ENCODE measurements around the gene PBX1.

The PBX1 gene

DNA sequence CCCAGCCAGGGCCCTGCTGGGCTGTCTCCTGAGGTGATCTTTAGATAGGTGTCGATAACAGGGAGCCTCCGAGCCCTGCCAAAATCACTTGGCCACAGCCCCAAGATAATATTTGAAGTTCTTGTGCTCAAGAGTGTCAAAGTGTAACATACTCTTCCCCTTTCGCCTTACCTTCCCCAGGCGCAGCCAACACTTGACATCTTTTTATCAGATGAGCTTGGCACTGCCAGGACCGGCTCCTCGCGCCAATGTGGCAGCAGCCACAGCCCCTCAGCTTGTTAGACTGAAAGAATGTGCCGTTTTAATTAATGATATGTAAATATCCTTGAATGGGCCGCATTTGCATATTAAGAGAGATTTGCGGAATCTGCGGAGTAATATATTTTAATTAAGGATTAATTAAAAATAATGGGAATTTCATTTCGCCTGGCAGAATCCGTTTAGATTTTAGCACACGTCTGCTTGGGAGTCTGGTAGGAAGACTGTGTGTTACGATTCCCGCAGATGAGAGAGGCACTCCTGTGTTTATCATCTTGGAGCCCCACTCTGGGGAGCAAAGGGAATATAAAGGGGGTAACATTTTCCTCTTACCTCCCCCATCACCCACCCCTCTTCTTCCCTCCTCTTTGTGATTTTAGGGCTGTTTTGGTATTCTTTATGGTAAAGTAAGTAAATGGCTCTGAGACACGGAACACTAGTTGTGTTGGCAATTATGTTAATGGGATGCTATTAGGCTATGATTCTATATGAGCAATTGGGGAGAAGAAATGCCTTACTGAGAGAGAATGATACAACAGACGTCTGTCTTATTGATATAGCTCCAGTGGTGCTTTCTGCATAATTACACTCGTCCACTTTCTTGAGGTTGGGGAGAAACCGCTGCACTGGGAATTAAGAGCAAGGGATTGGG lies 109.8 kb downstream of the PBX1 start:
- no peak for DNase-seq (ENCODE audit: low spot score)

- no peak for DNase-seq (ENCODE audit: low spot score)
These were observed 111.0 kb downstream of the PBX1 start for GRCh38 chr1:164670026-164670425.

GRCh38 chr1:164670786-164671185 lies 111.8 kb downstream of the PBX1 start:
- DNase-seq (ENCODE audit: low spot score): no peak

- DNase-seq (ENCODE audit: low spot score): no peak
These were observed 112.5 kb downstream of the PBX1 start for GRCh38 chr1:164671323-164671965.

DNA sequence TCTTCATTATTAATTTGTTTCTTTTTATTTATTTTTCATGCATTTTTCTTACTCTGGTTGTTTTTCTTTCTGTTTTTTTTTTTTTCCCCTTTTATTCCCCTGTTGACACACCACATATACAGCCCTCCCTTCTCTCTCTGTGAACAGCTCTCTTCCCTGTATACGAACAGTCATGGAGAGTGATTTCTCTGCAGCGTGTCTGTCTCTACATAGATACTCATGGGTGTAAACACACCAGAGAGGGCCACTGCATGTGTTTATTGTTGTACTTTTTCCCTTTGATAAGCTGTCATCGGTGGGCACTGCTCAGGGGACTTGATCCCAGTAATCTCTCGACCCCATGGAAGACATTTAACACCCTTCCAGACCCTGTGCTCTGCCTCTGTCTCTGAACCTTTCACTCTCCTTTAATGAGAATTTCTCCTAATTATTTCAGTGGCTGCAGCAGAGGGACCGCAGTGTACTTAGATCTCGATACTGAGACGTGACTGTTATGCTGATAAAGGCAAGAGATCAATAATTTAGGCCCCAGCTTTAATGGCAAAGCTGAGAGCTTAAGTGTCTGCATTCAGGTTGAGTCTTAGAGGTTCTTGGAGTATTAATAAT lies 113.1 kb downstream of the PBX1 start:
- no peak for DNase-seq (ENCODE audit: low spot score)

- DNase-seq (ENCODE audit: low spot score): no peak
These were observed 113.6 kb downstream of the PBX1 start for GRCh38 chr1:164672588-164672987.

GRCh38 chr1:164673584-164674214 lies 114.7 kb downstream of the PBX1 start:
- no peak for DNase-seq (ENCODE audit: low spot score)

DNA sequence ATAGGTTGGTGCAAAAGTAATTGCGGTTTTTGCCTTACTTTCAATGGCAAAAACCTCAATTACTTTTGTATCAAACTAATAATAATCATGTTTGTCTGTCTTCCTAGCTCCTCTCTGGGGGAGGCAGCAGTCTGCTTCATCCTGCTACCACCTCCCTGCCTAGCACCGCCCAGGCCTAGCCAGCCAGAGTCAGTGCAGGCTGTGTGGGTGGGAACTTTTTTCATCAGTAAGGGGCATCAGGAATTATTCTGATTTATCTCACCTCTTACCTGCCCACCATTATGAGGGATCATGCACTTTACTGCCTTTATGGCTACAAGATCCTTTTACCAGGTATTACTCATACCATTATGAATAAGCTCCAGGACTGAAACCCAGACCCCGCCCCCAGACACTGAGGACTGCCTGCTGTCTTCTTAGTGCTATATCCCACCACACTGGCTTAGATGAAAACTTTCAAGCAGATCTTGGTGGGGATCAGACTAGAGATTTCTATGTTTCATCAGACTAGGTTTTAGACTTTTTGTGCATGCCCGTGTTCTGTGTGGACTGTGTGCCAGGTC lies 116.4 kb downstream of the PBX1 start:
- no peak for DNase-seq (ENCODE audit: low spot score)

GRCh38 chr1:164678136-164678700 lies 119.2 kb downstream of the PBX1 start:
- peak; percentile 10 for DNase-seq (ENCODE audit: low spot score)

DNA sequence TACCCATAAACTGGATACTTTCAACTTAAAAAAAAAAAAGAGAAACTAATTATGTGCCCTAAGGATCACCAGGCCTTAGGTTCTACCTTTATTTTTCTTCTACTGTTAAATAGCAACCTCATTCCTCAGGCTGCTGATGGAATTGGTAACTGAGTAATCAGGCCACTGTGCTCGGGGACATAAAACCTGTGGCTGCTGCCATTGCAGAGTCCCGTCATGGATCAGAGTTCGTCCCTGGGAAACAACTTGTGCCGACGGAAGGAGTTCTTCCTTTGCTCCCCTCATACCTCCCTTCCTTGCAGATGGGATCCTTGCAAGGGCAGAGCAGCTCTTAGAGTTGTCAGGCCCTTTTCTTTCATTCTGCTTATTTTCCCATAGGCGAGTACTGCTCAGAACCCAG lies 123.6 kb downstream of the PBX1 start:
- DNase-seq (ENCODE audit: low spot score): no peak

DNA sequence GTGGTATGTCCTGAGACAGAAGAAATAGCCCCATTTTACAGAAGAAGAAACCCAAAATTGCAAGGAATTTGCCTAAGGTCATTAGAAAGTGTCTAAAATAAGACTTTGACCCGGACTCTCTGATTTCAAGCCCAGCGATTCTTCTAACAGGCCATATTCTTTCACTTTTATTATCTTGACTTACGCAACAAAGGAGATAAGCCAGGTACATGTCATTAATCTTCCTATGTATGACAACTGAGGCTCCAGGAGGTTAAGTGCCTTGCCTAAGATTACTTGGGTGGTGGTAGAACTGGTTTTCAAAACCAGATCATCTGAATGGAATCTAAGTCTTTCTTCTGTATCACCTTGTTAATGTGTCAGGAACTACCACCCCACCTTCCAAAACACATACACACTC lies 124.3 kb downstream of the PBX1 start:
- no peak for DNase-seq (ENCODE audit: low spot score)

GRCh38 chr1:164685266-164686035 lies 126.5 kb downstream of the PBX1 start:
- DNase-seq (ENCODE audit: low spot score): no peak

DNA sequence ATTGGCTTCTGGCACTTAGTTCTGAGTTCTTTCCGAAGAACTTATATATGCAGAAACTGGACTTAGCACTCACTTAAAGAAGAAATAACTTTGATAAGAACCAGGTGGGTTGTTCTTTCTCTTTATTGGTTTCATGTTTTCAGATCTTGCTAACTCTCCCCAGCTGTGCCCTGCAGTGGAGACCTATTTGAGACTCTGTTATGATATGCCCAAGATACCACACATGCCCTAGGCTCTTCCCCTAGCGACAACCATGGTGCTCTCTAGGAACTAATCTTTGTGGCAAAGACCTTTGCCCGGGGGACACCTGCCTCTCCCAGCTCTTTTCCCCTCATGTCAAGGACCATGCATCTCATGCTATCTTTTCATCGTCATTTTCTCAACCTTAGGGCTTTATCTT lies 128.8 kb downstream of the PBX1 start:
- DNase-seq (ENCODE audit: low spot score): no peak

DNA sequence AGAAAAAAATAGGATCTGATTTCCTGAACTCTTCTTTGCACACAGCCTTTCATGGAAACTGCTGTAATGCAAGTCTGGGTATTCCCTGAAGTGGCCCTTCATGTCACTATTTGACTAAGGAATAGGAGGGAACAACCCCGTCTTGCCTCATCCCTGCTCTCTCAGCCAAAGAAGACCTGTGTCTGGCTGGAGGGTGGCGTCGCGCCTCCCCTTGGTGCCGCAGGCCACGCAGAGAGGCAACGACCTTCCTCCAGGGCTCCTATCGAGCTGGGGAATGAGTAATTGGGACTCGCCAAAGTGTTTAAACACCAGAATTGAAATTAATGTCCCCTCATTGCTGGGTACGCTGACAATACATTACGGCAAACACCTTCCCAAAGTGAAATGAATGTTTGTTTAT lies 129.8 kb downstream of the PBX1 start:
- no peak for DNase-seq (ENCODE audit: low spot score)

DNA sequence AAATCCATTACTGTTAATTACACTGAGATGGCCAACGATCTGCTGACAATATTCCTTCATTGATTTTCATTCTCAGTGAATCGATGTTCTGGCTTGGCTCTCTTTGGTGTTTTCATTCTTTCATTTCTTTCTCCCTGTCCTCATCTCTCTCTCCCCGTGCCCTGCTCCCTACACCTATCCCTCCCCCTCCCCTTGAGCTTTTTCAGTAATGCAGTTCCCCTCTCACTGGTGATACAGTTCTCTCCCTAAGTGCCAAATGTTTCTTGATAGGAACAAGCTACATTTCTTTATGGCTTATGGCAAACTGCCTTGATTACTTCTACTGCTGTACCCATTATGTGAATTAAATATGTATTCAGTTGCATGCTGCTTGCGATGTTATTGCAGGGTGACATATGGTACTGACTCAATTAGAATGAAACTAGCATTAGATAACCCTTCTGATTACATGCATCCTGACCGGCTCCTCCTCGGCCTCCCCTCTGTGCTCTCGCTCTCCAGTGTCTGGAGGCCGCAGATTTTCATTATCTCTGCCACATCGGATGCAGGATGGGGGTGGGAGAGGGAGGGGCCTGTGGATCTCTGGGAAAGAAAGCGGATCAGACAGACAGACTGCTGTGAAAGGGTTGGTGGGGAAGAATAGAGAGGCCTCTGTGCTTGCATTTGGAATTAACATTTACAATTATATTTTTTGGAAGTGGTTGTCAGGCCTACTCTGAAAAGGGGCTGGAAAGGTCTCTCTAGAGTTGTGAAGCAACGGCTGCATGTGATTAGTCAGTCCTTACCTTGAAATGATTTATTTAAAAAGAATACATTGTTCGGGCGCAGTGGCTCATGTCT lies 130.9 kb downstream of the PBX1 start:
- DNase-seq (ENCODE audit: low spot score): no peak

DNA sequence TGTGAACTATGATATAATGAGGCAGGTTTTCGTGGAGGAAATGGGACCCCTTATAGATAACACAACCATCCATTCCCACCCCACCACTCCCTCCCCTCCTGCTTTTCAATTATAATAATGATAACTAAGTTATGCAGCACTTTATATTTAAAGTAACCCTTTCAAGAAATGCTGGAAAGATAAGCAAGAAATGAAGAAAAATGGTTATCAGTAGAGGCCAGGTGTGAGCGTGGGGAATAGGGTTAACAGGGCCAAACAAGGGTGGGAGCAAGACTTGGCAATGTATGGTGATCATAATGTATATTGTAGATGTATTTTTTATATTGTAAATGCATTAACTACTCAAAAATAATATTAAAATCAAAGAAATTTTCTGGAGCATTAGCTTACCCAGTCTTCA lies 133.4 kb downstream of the PBX1 start:
- no peak for DNase-seq (ENCODE audit: low spot score)

GRCh38 chr1:164693564-164694359 lies 134.8 kb downstream of the PBX1 start:
- no peak for DNase-seq (ENCODE audit: low spot score)

DNA sequence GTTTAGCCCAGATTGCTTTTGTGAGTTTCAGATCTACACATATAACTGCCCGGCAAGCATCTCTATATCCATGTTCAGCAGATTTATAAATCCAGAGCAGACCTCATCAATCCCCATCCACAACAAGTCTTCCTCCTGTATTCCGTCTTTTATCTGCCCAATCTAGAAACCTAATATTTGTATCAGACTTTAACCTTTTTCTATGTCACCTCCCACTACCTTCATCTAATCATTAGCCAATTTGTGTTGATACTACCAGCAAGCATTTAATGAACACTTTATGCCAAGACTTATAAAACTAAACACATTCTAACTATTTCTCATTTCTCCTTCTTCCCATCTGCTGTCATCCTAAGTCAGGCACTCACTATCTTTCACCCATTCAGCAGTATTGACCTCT lies 135.5 kb downstream of the PBX1 start:
- DNase-seq (ENCODE audit: low spot score): no peak

DNA sequence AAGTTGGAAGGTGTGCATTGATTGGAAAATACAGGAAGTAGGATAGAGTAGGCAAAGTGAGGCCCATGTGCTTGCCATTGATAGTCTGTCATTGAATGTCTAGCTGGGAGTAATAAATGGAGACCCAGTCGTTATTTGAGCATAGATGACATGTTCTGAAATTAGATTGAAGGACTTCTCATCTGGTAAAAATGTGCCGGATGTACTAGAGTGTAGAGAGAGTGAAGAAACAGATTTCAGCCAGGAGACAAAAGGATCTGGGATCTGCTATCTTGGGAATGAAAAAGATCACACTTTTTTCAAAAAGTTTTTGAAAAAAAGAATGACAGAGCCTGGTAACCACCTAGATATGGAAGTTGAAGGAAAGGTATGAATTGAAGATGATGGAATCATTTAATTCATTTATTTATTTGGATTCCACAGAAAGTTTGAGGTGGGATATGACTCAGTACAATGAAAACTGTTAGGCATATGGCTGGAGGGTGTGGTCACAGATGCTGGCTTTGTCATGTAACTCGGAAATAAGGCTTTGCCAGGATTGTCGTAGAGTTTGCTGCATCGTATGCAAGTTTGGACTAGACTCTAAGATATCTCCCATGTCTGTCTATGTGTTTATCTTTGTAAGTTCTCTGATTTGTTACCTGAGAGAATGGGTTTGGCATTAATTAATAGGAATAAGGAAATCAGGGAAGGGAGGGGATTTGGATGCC lies 137.1 kb downstream of the PBX1 start:
- peak; percentile 82 for DNase-seq (ENCODE audit: low spot score)

Data from AG08395 (cell line).